Uterus (tissue), 2 donors: ENCODE data around the gene DENND1A.

Source experiments
- CTCF ChIP-seq, 4 experiments: fragments of 200-600 bp in 2 of 4; fragments of 450-650 bp in 2 of 4; sonication (generic) in 2 of 4; IDR thresholded peaks; one replicate each; pipeline ENCODE4 v1.5.1; 2016 to 2019; ENCODE audit warnings: antibody characterized with exemption in 4 of 4, mild to moderate bottlenecking in 2 of 4, moderate library complexity in 1 of 4
- POLR2A ChIP-seq, 2 donors: fragments of 450-650 bp; IDR thresholded peaks; one replicate each; pipeline ENCODE4 v1.6.1; 2016; ENCODE audit warnings: antibody characterized with exemption in 2 of 2, mild to moderate bottlenecking in 1 of 2, moderate library complexity in 1 of 2

GRCh38 chr9:123881604-123882003 is 48.3 kb downstream of the DENND1A start:
- TF ChIP-seq CTCF (IDR thresholded peaks at IDR 0.05) (no peak), POLR2A (IDR thresholded peaks at IDR 0.05) (no peak)
